ENCODE results near the gene WAC.

The WAC gene

DNA sequence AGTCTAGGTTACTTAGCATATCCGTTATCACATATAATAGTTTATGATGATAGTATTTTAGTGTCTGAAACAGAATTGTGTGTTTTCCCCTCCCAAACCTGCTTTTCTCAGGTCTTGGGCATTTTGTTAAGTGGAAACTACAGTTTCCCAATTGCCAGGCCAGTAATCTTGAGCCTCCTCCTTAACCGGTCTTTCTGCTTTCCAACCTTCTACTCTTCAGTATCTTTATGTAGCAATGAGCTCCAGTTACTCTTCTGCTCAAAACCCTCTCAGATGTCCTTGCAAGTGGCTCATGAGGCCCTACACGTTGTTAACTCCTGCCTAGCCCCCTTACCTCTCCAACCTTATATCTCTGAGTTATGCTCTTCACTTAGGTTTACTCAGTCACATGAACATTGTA is 22.0 kb downstream of the WAC start:
- peaks cover 95% of the 10 kb centered on the region for H3K36me3 ChIP-seq (ENCODE audit: insufficient read depth, low read depth, low read length)
- no peaks in the 10 kb centered on the region for H3K27me3 ChIP-seq (ENCODE audit: insufficient read depth, low read length)
- no peaks in the 10 kb centered on the region for H3K9me3 ChIP-seq (ENCODE audit: insufficient read depth, low read depth, low read length)
- peaks cover 26% of the 10 kb centered on the region for H3K4me1 ChIP-seq (ENCODE audit: insufficient read depth, low read length)
- H3K9ac ChIP-seq (ENCODE audit: low read depth, low read length), result no peak overlapping the region
- H3K27ac ChIP-seq (ENCODE audit: low read length), result no peak overlapping the region
- H3K4me3 ChIP-seq (ENCODE audit: low read length), result no peak overlapping the region

DNA sequence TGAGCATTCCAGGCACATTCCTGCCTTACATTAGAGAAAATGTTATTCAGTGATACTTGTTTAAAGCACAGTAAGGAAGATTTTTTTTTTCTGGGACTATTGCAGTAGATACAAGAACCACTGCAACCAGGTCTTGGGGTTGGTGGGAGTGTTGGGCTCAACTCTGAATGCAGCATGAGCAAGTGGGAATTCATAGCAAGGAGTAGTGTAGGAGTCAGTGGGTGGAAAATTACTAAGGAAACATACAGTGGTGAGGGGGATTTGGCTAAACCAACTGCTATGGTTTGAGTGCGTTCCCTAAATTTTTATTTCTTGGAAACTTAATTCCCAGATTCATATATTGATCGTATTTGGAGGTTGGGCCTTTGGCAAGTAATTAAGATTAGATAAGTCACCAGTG is 22.4 kb downstream of the WAC start:
- H3K36me3 ChIP-seq (ENCODE audit: insufficient read depth, low read depth, low read length), result peaks cover 94% of the 10 kb centered on the region
- H3K9me3 ChIP-seq (ENCODE audit: insufficient read depth, low read depth, low read length), result no peaks in the 10 kb centered on the region
- H3K27ac ChIP-seq (ENCODE audit: low read length), result no peak overlapping the region
- peaks cover 28% of the 10 kb centered on the region for H3K4me1 ChIP-seq (ENCODE audit: insufficient read depth, low read length)
- H3K27me3 ChIP-seq (ENCODE audit: insufficient read depth, low read length), result no peaks in the 10 kb centered on the region
- H3K4me3 ChIP-seq (ENCODE audit: low read length), result no peak overlapping the region
- H3K9ac ChIP-seq (ENCODE audit: low read depth, low read length), result no peak overlapping the region

DNA sequence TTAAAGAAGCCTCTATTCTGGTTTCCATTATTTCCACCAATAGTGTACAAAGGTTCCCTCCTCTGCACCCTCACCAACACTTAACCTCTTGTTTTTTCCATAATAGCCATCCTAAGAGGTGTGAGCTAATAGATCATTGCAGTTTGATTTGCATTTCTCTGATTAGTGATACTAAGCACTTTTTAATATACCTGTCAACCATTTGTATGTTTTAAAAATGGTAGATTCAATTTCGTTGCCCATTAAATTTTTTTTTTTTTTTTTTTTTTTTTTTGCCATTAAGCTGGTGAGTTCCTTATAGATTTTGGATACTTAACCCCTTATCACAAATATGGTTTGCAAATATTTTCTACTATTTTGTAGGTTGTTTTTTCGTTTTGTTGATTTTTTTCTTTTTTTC is 23.2 kb downstream of the WAC start:
- Histone ChIP-seq H3K4me1 (ENCODE audit: insufficient read depth, low read length) (peaks cover 33% of the 10 kb centered on the region), H3K4me3 (ENCODE audit: low read length) (no peak overlapping the region), H3K9me3 (ENCODE audit: insufficient read depth, low read depth, low read length) (no peaks in the 10 kb centered on the region), H3K27ac (ENCODE audit: low read length) (no peak overlapping the region), H3K9ac (ENCODE audit: low read depth, low read length) (no peak overlapping the region), H3K27me3 (ENCODE audit: insufficient read depth, low read length) (no peaks in the 10 kb centered on the region), H3K36me3 (ENCODE audit: insufficient read depth, low read depth, low read length) (peaks cover 94% of the 10 kb centered on the region)

DNA sequence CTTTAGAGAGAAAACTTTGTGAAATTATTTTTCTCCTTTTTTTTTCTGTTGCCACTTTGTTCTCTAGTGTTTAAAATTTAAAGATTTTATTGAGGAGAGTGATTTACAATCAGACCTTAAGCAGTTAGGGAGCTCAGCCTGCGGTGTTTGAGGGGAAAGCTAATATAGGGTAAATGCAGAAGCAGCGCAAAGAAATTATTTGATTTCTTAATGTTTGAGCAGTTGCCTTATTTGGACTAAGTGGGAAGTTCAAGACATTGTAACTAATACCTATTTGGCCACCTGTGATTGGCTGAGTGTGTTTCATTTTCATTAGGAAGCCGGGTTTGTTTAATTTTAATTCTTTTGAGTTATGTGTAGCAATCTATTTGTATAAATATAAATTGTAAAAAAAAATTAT is 25.3 kb downstream of the WAC start:
- Histone ChIP-seq H3K9me3 (ENCODE audit: insufficient read depth, low read depth, low read length) (no peaks in the 10 kb centered on the region), H3K9ac (ENCODE audit: low read depth, low read length) (no peak overlapping the region), H3K27ac (ENCODE audit: low read length) (no peak overlapping the region), H3K4me1 (ENCODE audit: insufficient read depth, low read length) (peaks cover 33% of the 10 kb centered on the region), H3K27me3 (ENCODE audit: insufficient read depth, low read length) (no peaks in the 10 kb centered on the region), H3K36me3 (ENCODE audit: insufficient read depth, low read depth, low read length) (peaks cover 94% of the 10 kb centered on the region), H3K4me3 (ENCODE audit: low read length) (no peak overlapping the region)

DNA sequence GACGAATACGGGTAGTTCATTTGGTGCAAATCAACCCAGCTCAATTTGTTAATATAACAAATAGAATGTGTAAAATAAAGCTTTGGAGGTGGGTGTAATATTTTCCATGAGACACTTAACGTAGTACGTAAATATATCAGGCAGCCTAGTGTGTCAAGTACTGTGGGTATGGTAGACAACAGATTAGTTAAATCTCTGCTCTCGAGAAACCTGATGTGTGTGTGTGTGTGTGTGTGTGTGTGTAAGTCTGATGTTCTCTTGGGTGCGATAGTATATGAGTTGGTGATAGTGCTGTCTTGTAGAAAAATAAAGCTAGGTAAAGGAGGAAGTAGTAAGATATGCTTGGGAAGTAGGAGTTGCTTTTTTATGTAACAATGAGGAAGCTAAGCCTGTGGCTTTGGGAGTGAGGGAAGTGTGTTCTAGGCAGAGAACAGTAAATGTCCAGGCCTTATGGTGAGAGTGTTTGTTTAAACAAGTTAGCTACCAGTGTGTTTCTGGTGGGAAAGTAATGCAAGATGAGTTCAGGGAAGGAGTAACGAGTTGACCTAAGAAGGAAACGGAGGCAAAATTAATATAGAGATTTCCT is 26.1 kb downstream of the WAC start:
- 0 out of 2 replicates have a peak overlapping the region, but pooled peaks have one; percentile 29 for H3K9ac ChIP-seq (ENCODE audit: low read depth, low read length)
- no peak overlapping the region for H3K4me3 ChIP-seq (ENCODE audit: low read length)
- H3K9me3 ChIP-seq (ENCODE audit: insufficient read depth, low read depth, low read length), result no peaks in the 10 kb centered on the region
- H3K36me3 ChIP-seq (ENCODE audit: insufficient read depth, low read depth, low read length), result peaks cover 88% of the 10 kb centered on the region
- no peaks in the 10 kb centered on the region for H3K27me3 ChIP-seq (ENCODE audit: insufficient read depth, low read length)
- no peak overlapping the region for H3K27ac ChIP-seq (ENCODE audit: low read length)
- peaks cover 33% of the 10 kb centered on the region for H3K4me1 ChIP-seq (ENCODE audit: insufficient read depth, low read length)

DNA sequence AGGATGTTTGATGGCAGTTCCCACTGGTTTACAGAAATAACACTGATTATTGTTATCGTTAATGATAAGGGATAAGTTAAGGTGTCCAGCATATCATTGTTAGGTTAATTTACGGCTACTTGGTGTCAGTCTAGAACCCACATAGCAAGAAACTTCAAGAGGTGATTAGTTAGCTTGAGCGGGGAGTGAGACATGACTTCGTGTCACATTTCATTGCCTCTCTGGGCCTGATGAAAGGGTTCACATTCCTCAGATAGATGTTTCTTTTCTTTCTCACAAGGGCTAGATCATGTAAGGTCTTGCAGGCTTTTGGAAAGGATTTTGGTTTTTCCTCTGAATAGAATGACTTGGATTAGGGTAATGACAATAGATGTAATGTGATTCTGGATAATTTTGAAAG is 26.7 kb downstream of the WAC start:
- H3K27ac ChIP-seq (ENCODE audit: low read length), result no peak overlapping the region
- no peaks in the 10 kb centered on the region for H3K9me3 ChIP-seq (ENCODE audit: insufficient read depth, low read depth, low read length)
- H3K27me3 ChIP-seq (ENCODE audit: insufficient read depth, low read length), result no peaks in the 10 kb centered on the region
- H3K9ac ChIP-seq (ENCODE audit: low read depth, low read length), result no peak overlapping the region
- peaks cover 33% of the 10 kb centered on the region for H3K4me1 ChIP-seq (ENCODE audit: insufficient read depth, low read length)
- H3K4me3 ChIP-seq (ENCODE audit: low read length), result no peak overlapping the region
- peaks cover 88% of the 10 kb centered on the region for H3K36me3 ChIP-seq (ENCODE audit: insufficient read depth, low read depth, low read length)

DNA sequence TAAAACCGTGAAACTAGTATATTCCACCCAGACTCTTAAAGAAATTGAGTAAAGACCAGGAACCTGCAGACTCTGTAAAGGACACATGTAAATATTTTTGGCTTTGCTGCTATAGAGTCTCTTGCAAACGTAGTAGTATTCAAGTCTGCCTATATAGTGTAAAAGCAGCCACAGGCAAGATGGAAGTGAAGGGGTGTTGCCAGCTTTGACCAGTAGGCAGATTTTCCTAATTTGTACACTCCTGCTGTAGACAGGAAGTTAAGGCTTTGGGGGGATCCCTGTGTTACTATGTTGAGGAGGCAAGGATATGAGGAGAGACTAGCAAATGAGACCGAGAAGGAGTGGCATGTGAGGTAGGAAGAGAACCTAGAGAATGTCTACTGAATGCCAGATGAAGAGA is 27.7 kb downstream of the WAC start:
- Histone ChIP-seq H3K4me3 (ENCODE audit: low read length) (no peak overlapping the region), H3K27ac (ENCODE audit: low read length) (no peak overlapping the region), H3K9ac (ENCODE audit: low read depth, low read length) (no peak overlapping the region), H3K9me3 (ENCODE audit: insufficient read depth, low read depth, low read length) (no peaks in the 10 kb centered on the region), H3K27me3 (ENCODE audit: insufficient read depth, low read length) (no peaks in the 10 kb centered on the region), H3K36me3 (ENCODE audit: insufficient read depth, low read depth, low read length) (peaks cover 88% of the 10 kb centered on the region), H3K4me1 (ENCODE audit: insufficient read depth, low read length) (peaks cover 28% of the 10 kb centered on the region)

DNA sequence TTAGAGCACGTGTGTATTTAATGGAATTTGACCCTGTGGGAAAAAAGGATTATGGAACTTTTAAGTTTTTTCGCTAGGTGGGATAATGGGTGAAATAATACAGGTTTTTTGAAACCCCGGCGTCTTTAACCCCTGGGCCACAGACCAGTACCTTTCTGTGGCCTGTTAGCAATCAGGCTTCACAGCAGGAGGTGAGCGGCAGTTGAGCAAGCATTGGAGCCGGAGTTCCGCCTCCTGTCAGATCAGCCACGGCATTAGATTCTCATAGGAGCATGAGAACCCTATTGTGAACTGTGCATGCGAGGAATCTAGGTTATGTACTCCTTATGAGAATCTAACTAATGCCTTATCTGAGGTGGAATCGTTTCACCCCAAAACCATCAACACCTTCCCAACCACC is 28.6 kb downstream of the WAC start:
- Histone ChIP-seq H3K4me1 (ENCODE audit: insufficient read depth, low read length) (peaks cover 28% of the 10 kb centered on the region), H3K27ac (ENCODE audit: low read length) (no peak overlapping the region), H3K9ac (ENCODE audit: low read depth, low read length) (no peak overlapping the region), H3K27me3 (ENCODE audit: insufficient read depth, low read length) (no peaks in the 10 kb centered on the region), H3K4me3 (ENCODE audit: low read length) (no peak overlapping the region), H3K36me3 (ENCODE audit: insufficient read depth, low read depth, low read length) (peaks cover 89% of the 10 kb centered on the region), H3K9me3 (ENCODE audit: insufficient read depth, low read depth, low read length) (no peaks in the 10 kb centered on the region)

DNA sequence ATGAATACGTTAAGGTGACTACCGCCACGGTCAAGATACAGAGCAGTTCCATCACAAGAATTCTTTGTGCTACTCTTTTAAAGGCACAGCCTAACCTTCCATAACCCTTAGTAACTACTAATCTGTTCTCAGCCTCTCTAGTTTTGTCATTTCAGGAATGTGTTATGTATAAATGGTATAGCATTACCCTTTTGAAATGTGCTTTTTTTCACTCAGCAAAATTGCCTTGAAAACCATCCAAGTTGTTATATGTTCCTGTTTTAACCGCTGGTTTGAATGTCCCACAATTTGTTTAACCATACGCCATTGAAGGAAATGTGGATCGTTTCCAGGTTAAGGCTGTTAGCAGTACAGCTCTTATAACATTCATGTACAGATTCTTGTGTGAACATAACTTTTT is 32.0 kb downstream of the WAC start:
- Histone ChIP-seq H3K4me3 (ENCODE audit: low read length) (no peak overlapping the region), H3K9ac (ENCODE audit: low read depth, low read length) (no peak overlapping the region), H3K4me1 (ENCODE audit: insufficient read depth, low read length) (peaks cover 13% of the 10 kb centered on the region; the same call in 1 of the 2 replicates), H3K36me3 (ENCODE audit: insufficient read depth, low read depth, low read length) (peaks cover 89% of the 10 kb centered on the region), H3K27ac (ENCODE audit: low read length) (no peak overlapping the region), H3K9me3 (ENCODE audit: insufficient read depth, low read depth, low read length) (no peaks in the 10 kb centered on the region), H3K27me3 (ENCODE audit: insufficient read depth, low read length) (no peaks in the 10 kb centered on the region)

DNA sequence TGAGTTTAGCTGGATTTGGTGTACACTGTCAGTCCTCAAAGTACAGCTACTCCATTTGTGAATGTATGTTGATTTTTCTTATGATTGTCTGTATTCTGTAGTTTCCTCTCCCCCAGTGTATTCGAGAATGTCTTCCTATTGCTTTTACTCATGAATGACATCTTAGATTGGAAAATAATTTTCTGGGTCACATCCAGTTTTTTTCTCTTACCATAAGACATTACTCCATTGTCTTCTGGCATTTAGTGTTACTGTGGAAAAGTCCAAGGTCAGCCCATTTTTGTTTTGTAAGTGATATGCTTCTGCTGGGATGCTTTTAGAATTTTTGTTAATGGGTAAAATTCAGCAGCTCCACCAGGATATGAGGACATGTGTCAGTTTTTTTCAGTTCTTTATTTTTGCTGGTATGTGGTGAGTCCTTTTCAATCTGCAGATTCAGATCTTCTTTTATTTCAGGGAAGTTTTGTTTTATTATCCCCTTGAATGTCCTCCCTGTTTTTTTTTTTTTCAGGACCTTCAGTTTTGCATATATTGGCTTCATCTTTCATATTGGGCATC is 33.6 kb downstream of the WAC start:
- Histone ChIP-seq H3K36me3 (ENCODE audit: insufficient read depth, low read depth, low read length) (peaks cover 86% of the 10 kb centered on the region), H3K9ac (ENCODE audit: low read depth, low read length) (no peak overlapping the region), H3K9me3 (ENCODE audit: insufficient read depth, low read depth, low read length) (no peaks in the 10 kb centered on the region), H3K27me3 (ENCODE audit: insufficient read depth, low read length) (no peaks in the 10 kb centered on the region), H3K4me1 (ENCODE audit: insufficient read depth, low read length) (no peaks in the 10 kb centered on the region; the same call in 1 of the 2 replicates), H3K4me3 (ENCODE audit: low read length) (no peak overlapping the region), H3K27ac (ENCODE audit: low read length) (no peak overlapping the region)

DNA sequence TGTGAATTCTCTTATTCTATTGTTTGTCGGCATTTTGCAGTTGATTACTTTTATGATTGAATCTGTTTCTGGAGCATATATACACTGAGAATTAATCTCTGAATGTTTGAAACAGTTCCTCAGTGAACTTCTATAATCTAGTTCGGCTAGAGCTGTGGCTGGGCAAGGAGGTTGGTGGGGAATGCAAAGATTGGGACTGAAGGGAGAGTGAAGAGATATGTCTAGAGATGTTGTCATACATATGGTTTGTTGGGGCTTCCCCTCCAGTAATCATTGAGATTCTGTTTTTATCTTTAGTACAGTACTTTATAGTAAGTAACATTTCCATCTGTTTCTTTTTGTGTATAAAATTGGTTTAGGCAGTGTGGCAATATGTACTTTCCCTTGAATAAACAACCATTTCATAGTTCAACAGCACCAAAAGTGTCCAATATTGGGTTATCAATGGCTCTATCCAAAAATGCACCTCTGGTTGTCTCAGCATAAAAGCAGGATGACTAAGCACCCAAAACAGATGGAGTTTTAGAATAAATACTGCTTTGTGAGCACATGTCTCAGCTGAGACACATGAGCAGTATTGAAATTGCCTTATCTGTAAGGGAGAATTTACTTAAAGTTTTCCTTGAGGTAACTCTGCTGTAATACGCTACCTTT is 36.7 kb downstream of the WAC start:
- Histone ChIP-seq H3K27ac (ENCODE audit: low read length) (no peak overlapping the region), H3K4me1 (ENCODE audit: insufficient read depth, low read length) (0 out of 2 replicates have a peak, but pooled peaks cover 3% of the 10 kb centered on the region), H3K36me3 (ENCODE audit: insufficient read depth, low read depth, low read length) (peaks cover 76% of the 10 kb centered on the region), H3K9me3 (ENCODE audit: insufficient read depth, low read depth, low read length) (no peaks in the 10 kb centered on the region), H3K4me3 (ENCODE audit: low read length) (no peak overlapping the region), H3K27me3 (ENCODE audit: insufficient read depth, low read length) (no peaks in the 10 kb centered on the region), H3K9ac (ENCODE audit: low read depth, low read length) (no peak overlapping the region)

DNA sequence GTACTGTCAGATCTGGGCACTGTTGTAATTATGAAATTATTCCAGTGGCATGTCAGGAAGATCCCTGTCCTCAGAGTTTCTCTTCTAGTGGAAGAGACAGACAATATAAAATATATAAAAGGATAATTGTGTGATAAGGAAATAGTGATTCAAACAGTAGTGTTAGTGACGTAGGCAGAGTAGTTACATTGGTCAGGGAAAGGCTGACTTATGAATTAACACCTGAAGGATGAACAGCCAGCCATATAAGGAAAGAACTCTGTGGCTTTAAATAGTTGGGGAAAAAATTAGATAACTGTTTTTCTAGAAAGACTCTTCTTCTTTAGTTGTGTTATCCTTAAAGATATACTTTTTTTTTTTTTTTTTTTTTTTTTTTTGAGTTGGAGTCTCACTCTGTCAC is 37.7 kb downstream of the WAC start:
- Histone ChIP-seq H3K4me1 (ENCODE audit: insufficient read depth, low read length) (0 out of 2 replicates have a peak, but pooled peaks cover 7% of the 10 kb centered on the region), H3K9ac (ENCODE audit: low read depth, low read length) (no peak overlapping the region), H3K27me3 (ENCODE audit: insufficient read depth, low read length) (no peaks in the 10 kb centered on the region), H3K27ac (ENCODE audit: low read length) (no peak overlapping the region), H3K4me3 (ENCODE audit: low read length) (no peak overlapping the region), H3K36me3 (ENCODE audit: insufficient read depth, low read depth, low read length) (peaks cover 74% of the 10 kb centered on the region), H3K9me3 (ENCODE audit: insufficient read depth, low read depth, low read length) (no peaks in the 10 kb centered on the region)
